Measurements from ENCODE around the gene OR8B3. TPM values are rescaled to one million over a fixed set of nuclear protein-coding genes. Genes with fewer than 3 reads are reported as not detected.
"Not testable (repeated sequence)": the region's sequence is repeated elsewhere in the genome, so short reads cannot be mapped to it uniquely, and the experiment has no call there.

OR8B3 gene
- total RNA-seq, 1 donor from 2014 or later: not detected

DNA sequence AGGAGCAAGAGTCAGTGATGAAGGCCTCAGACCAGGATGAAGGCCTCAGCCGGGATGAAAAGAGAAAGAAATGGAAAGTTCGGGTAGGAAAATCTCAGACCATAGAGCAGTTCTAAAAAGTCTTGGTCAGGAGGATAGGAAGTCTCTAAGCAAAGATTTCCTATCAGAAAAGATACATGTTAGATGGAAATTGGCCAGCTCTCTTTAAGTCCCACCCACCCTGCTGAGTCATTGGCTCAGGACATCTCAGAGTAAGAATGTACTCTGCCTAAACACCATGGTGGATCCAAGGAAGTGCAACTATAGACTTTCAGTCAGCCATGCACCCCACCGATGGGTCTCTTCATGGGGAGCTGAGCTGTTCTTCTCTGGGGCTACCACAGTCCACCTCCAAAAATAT is 4.4 kb downstream of the OR8B3 start:
- no peaks in the 10 kb centered on the region for H3K36me3 ChIP-seq
- H3K27ac ChIP-seq: no peak overlapping the region
- no peak for DNase-seq (ENCODE audit: low spot score in 2 of 2)
- TF ChIP-seq, protein P1, sequence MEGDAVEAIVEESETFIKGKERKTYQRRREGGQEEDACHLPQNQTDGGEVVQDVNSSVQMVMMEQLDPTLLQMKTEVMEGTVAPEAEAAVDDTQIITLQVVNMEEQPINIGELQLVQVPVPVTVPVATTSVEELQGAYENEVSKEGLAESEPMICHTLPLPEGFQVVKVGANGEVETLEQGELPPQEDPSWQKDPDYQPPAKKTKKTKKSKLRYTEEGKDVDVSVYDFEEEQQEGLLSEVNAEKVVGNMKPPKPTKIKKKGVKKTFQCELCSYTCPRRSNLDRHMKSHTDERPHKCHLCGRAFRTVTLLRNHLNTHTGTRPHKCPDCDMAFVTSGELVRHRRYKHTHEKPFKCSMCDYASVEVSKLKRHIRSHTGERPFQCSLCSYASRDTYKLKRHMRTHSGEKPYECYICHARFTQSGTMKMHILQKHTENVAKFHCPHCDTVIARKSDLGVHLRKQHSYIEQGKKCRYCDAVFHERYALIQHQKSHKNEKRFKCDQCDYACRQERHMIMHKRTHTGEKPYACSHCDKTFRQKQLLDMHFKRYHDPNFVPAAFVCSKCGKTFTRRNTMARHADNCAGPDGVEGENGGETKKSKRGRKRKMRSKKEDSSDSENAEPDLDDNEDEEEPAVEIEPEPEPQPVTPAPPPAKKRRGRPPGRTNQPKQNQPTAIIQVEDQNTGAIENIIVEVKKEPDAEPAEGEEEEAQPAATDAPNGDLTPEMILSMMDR (IDR thresholded peaks at IDR 0.05): no peak
- H3K9me3 ChIP-seq: no peaks in the 10 kb centered on the region
- intact Hi-C loops (cut with DNase I): no loop called here
- no peaks in the 10 kb centered on the region for H3K4me1 ChIP-seq
- no peak overlapping the region for H3K4me3 ChIP-seq
- no peaks in the 10 kb centered on the region for H3K27me3 ChIP-seq

DNA sequence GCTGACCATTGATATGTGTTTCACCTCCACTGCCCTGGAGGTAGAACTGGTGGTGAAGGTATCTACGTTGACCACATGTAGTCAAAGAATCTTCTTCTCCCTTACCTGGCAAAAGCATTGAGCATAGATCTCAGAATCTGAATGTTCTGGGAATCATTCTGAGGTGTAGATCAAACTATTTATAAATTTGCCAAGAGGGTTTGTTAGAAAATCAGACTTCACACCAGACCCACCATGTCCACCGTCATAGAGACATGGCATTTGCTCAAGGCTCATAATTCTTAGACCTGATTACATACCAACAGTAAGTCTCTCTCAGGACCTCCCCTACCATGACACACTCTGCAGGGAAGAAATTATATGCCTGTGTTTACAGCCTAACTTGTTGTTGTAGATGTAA is 14.4 kb downstream of the OR8B3 start, which contains the start of gene OR8B2:
OR8B2 (minus strand) TSS at position 101 of the 400 bp plus-strand sequence. CDS start 1,156 bp downstream, outside the sequence.
- Histone ChIP-seq H3K9me3 (no peaks in the 10 kb centered on the region), H3K4me1 (no peaks in the 10 kb centered on the region), H3K27ac (no peak within 1 kb of the TSS), H3K4me3 (no peak within 1 kb of the TSS), H3K36me3 (no peaks in the 10 kb centered on the region), H3K27me3 (no peaks in the 10 kb centered on the region)
- TF ChIP-seq, protein P1 (IDR thresholded peaks at IDR 0.05): no peak
- no peak for DNase-seq (ENCODE audit: low spot score in 2 of 2)
- intact Hi-C loops (cut with DNase I): no loop called here

DNA sequence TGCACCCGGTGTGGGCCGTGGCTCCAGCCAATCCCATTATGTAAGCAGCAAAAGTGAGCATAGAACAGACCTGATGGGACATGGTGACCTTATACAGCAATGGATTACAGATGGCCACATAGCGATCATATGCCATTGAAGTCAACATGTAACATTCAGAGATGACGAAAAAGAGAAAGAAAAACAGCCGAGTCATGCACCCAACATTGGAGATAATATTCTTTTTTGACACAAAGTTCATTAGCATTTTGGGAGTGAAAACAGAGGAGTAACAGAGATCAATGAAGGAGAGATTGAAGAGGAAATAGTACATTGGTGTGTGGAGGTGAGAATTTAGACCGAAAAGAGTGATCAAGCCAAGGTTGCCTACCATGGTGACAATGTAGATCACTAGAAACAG is 16.0 kb downstream of the OR8B3 start:
- H3K27me3 ChIP-seq; H3K4me1 ChIP-seq; H3K9me3 ChIP-seq; H3K27ac ChIP-seq; intact Hi-C loops (cut with DNase I); DNase-seq (ENCODE audit: low spot score in 2 of 2); H3K36me3 ChIP-seq; H3K4me3 ChIP-seq: not testable (repeated sequence)

DNA sequence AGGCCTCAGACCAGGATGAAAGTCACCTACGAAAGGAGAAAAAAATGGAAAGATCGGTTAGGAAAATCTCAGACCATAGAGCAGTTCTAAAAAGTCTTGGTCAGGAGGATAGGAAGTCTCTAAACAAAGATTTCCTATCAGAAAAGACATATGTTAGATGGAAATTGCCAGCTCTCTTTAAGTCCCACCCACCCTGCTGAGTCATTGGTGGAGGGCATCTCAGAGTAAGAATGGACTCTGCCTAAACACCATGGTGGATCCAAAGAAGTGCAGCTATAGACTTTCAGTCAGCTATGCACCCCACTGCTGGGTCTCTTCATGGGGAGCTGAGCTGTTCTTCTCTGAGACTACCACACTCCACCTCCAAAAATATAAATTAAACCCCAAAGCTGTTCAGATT is 18.2 kb downstream of the OR8B3 start:
- H3K4me3 ChIP-seq: no peak overlapping the region
- no peak overlapping the region for H3K27ac ChIP-seq
- no peaks in the 10 kb centered on the region for H3K4me1 ChIP-seq
- no peaks in the 10 kb centered on the region for H3K27me3 ChIP-seq
- H3K9me3 ChIP-seq: no peaks in the 10 kb centered on the region
- intact Hi-C loops (cut with DNase I): no loop called here
- DNase-seq (ENCODE audit: low spot score in 2 of 2): no peak
- no peaks in the 10 kb centered on the region for H3K36me3 ChIP-seq
- TF ChIP-seq, protein P1 (IDR thresholded peaks at IDR 0.05): no peak

DNA sequence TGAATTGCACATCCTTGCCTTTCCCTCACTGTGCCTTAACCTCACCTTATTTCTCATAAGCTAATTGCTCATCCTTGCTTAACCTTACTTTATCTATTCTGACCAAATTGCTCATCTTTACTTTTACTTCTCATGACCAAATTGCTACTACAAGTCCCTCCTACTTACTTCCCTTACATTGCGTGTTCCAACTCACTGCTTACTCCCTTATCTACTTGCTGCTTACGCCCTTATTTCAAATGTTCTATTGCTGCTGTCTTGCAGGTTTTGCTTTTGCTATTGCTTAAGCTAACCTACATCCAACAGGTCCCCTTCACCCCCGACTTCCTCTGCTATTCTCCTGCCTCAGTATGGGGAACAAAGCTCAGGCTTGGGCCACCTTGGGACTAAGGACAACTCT is 22.5 kb downstream of the OR8B3 start:
- no peak overlapping the region for H3K4me3 ChIP-seq
- no peaks in the 10 kb centered on the region for H3K9me3 ChIP-seq
- no peaks in the 10 kb centered on the region for H3K36me3 ChIP-seq
- intact Hi-C loops (cut with DNase I): no loop called here
- no peaks in the 10 kb centered on the region for H3K4me1 ChIP-seq
- H3K27ac ChIP-seq: no peak overlapping the region
- no peaks in the 10 kb centered on the region for H3K27me3 ChIP-seq
- DNase-seq (ENCODE audit: low spot score in 2 of 2): no peak
- TF ChIP-seq, protein P1 (IDR thresholded peaks at IDR 0.05): no peak

DNA sequence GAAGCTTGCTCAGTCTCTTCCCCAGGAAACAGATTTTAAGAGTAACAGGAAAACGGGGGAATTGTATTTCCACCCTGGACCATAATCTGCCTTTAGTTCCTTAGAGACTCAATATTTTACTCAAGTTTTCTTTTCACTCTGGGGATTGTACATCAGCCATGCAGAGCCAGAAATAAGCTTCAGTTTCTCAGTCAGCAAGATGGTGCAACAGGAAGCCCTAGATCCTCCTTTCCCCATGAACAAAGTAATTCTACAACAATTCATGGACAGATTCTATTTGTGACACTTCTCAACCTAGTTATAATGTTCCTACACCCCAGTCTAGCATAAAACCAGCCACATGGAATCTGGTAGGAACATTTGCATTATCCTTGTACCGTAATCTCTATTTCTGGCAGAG is 39.3 kb downstream of the OR8B3 start:
- Histone ChIP-seq H3K36me3 (no peaks in the 10 kb centered on the region), H3K9me3 (no peaks in the 10 kb centered on the region), H3K27ac (no peak overlapping the region), H3K27me3 (no peaks in the 10 kb centered on the region), H3K4me1 (no peaks in the 10 kb centered on the region), H3K4me3 (no peak overlapping the region)
- no peak for DNase-seq (ENCODE audit: low spot score in 2 of 2)
- intact Hi-C loops (cut with DNase I): no loop called here
- TF ChIP-seq, protein P1 (IDR thresholded peaks at IDR 0.05): no peak
